H9 (cell line): ENCODE measurements around the gene MOSMO. TPM values are rescaled to one million over a fixed set of nuclear protein-coding genes. Genes with fewer than 3 reads are reported as not detected.

Source experiments
- DNase-seq: peaks from one replicate; pipeline ENCODE4 v3.0.0-alpha.2; 2017
- H2AFZ ChIP-seq: one replicate; pipeline ENCODE4 v1.6.1; 2013; ENCODE audit warnings: mild to moderate bottlenecking, low read length, control low read depth, moderate library complexity
- H2AK5ac ChIP-seq: 2 replicates; pipeline ENCODE4 v1.6.1; 2013; ENCODE audit warnings: low read length, control low read depth, mixed read lengths; ENCODE audit not compliant: insufficient read length
- H2BK120ac ChIP-seq: one replicate; pipeline ENCODE4 v1.6.1; 2013; ENCODE audit warnings: low read depth, mild to moderate bottlenecking, low read length, control low read depth, inconsistent platforms; ENCODE audit not compliant: poor library complexity, severe bottlenecking
- H2BK12ac ChIP-seq: 2 replicates; pipeline ENCODE4 v1.6.1; 2013; ENCODE audit warnings: low read length, control low read depth, mixed read lengths, low read depth; ENCODE audit not compliant: insufficient read length
- H2BK15ac ChIP-seq: 2 replicates; pipeline ENCODE4 v1.6.1; 2013; ENCODE audit warnings: low read depth, low read length, control low read depth
- H2BK20ac ChIP-seq: one replicate; pipeline ENCODE4 v1.6.1; 2013; ENCODE audit warnings: low read depth, mild to moderate bottlenecking, low read length, control low read depth, inconsistent platforms; ENCODE audit not compliant: poor library complexity, severe bottlenecking
- H2BK5ac ChIP-seq: 2 replicates; pipeline ENCODE4 v1.6.1; 2013; ENCODE audit warnings: low read length, control low read depth, mixed read lengths; ENCODE audit not compliant: insufficient read length
- H3K14ac ChIP-seq: 2 replicates; pipeline ENCODE4 v1.6.1; 2013; ENCODE audit warnings: low read length, control low read depth; ENCODE audit not compliant: insufficient read depth
- H3K18ac ChIP-seq: 2 replicates; pipeline ENCODE4 v1.6.1; 2013; ENCODE audit warnings: low read depth, mild to moderate bottlenecking, mixed read lengths, low read length, control low read depth; ENCODE audit not compliant: insufficient read length
- H3K23ac ChIP-seq: 2 replicates; pipeline ENCODE4 v1.6.1; 2013; ENCODE audit warnings: low read length, control low read depth, mixed read lengths, low read depth; ENCODE audit not compliant: insufficient read length
- H3K23me2 ChIP-seq: 2 replicates; pipeline ENCODE4 v1.6.1; 2013; ENCODE audit warnings: low read depth, mild to moderate bottlenecking, mixed read lengths, low read length, control low read depth; ENCODE audit not compliant: insufficient read length, poor library complexity, severe bottlenecking
- H3K27ac ChIP-seq: 2 replicates; pipeline ENCODE4 v1.5.1; 2013; ENCODE audit warnings: low read length, control low read depth, mixed read lengths, low read depth; ENCODE audit not compliant: insufficient read length
- H3K27me3 ChIP-seq: 2 replicates; pipeline ENCODE4 v1.6.1; 2013; ENCODE audit warnings: low read length, control low read depth, inconsistent platforms; ENCODE audit not compliant: insufficient read depth
- H3K4ac ChIP-seq: 2 replicates; pipeline ENCODE4 v1.6.1; 2013; ENCODE audit warnings: low read depth, mild to moderate bottlenecking, control low read depth, inconsistent platforms, low read length, moderate library complexity
- H3K4me1 ChIP-seq: 2 replicates; pipeline ENCODE4 v1.6.1; 2013; ENCODE audit warnings: low read length, control low read depth, inconsistent platforms; ENCODE audit not compliant: insufficient read depth
- H3K4me2 ChIP-seq: 2 replicates; pipeline ENCODE4 v1.6.1; 2013; ENCODE audit warnings: low read length, control low read depth, mixed read lengths; ENCODE audit not compliant: insufficient read length, insufficient read depth
- H3K56ac ChIP-seq: 2 replicates; pipeline ENCODE4 v1.6.1; 2013; ENCODE audit warnings: low read depth, mild to moderate bottlenecking, mixed read lengths, low read length, control low read depth; ENCODE audit not compliant: insufficient read length
- H3K79me1 ChIP-seq: 2 replicates; pipeline ENCODE4 v1.6.1; 2013; ENCODE audit warnings: low read depth, mild to moderate bottlenecking, moderate library complexity, low read length, control low read depth, inconsistent platforms; ENCODE audit not compliant: insufficient read depth, poor library complexity, severe bottlenecking
- H3K79me2 ChIP-seq: 2 replicates; pipeline ENCODE4 v1.6.1; 2013; ENCODE audit warnings: low read length, control low read depth, inconsistent platforms; ENCODE audit not compliant: insufficient read depth
- H3K9ac ChIP-seq: 2 replicates; pipeline ENCODE4 v1.6.1; 2013; ENCODE audit warnings: low read length, control low read depth, mixed read lengths; ENCODE audit not compliant: insufficient read length; ENCODE audit errors: extremely low read depth
- H3K9me3 ChIP-seq: one replicate; pipeline ENCODE4 v1.6.1; 2013; ENCODE audit warnings: low read depth, low read length, inconsistent platforms; ENCODE audit not compliant: control insufficient read depth
- H3T11ph ChIP-seq: one replicate; pipeline ENCODE4 v1.6.1; 2013; ENCODE audit warnings: mild to moderate bottlenecking, low read length, control low read depth, inconsistent platforms
- H4K20me1 ChIP-seq: one replicate; pipeline ENCODE4 v1.6.1; 2013; ENCODE audit not compliant: control insufficient read depth, insufficient read length, insufficient read depth
- H4K5ac ChIP-seq: 2 replicates; pipeline ENCODE4 v1.6.1; 2013; ENCODE audit warnings: low read depth, mild to moderate bottlenecking, mixed read lengths, low read length, control low read depth; ENCODE audit not compliant: insufficient read length
- H4K8ac ChIP-seq: replicated peaks from 2 replicates; pipeline ENCODE4 v1.6.1; 2013; ENCODE audit warnings: low read length, control low read depth, mixed read lengths, low read depth; ENCODE audit not compliant: insufficient read length
- H4K91ac ChIP-seq: 2 replicates; pipeline ENCODE4 v1.6.1; 2013; ENCODE audit warnings: low read depth, mild to moderate bottlenecking, moderate library complexity, mixed read lengths, low read length, control low read depth; ENCODE audit not compliant: insufficient read length
- H3K27ac Mint-ChIP-seq, 3 experiments: 2 replicates in 2 of 3; 3 replicates in 1 of 3; pipeline ENCODE4 v1.8.0; 2020 to 2021; ENCODE audit warnings: mixed read lengths in 3 of 3, mild to moderate bottlenecking in 1 of 3, moderate library complexity in 1 of 3
- H3K27me3 Mint-ChIP-seq: 2 replicates; pipeline ENCODE4 v1.8.0; 2021; ENCODE audit warnings: low read depth, mild to moderate bottlenecking, moderate library complexity, mixed read lengths
- H3K36me3 Mint-ChIP-seq, 3 experiments: 2 replicates in 2 of 3; 3 replicates in 1 of 3; pipeline ENCODE4 v1.8.0; 2020 to 2021; ENCODE audit warnings: low read depth in 3 of 3, mixed read lengths in 3 of 3; ENCODE audit not compliant: insufficient read depth in 1 of 3
- H3K4me1 Mint-ChIP-seq, 2 experiments: 2 replicates each; pipeline ENCODE4 v1.8.0; 2020; ENCODE audit warnings: mixed read lengths in 2 of 2
- H3K4me3 Mint-ChIP-seq, 2 experiments: 2 replicates in 1 of 2; 3 replicates in 1 of 2; pipeline ENCODE4 v1.8.0; 2020 to 2021; ENCODE audit warnings: mild to moderate bottlenecking in 2 of 2, mixed read lengths in 2 of 2, moderate library complexity in 1 of 2
- H3K9me3 Mint-ChIP-seq, 2 experiments: 2 replicates in 1 of 2; 3 replicates in 1 of 2; pipeline ENCODE4 v1.8.0; 2020; ENCODE audit warnings: mild to moderate bottlenecking in 2 of 2, mixed read lengths in 2 of 2, moderate library complexity in 1 of 2
- CTCF ChIP-seq: fragments of 200-600 bp; sonication (generic); conservative IDR thresholded peaks from 3 replicates; pipeline ENCODE4 v1.8.0; 2021; ENCODE audit warnings: antibody characterized with exemption, mild to moderate bottlenecking
- WGBS: extraction: QIAGEN DNeasy Blood & Tissue Kit; methylation state at CpG from one replicate; pipeline ENCODE4 v1.1.7; 2013; ENCODE audit warnings: missing lambda C conversion rate, low lambda C conversion rate, mixed read lengths; ENCODE audit not compliant: insufficient read length; ENCODE audit errors: extremely low coverage; 5-methylcytosine and 5-hydroxymethylcytosine counted together
- total RNA-seq: library from RNA; stranded (reverse); gene quantifications from 2 replicates; pipeline ENCODE4 v1.2.1, GENCODE V29; 2021

The MOSMO gene
- total RNA-seq, 1 experiment from 2014 or later, result 13.5 TPM

- Histone ChIP-seq H3K27me3 (no peaks in the 10 kb centered on the region), H3K14ac (no peak overlapping the region), H2AFZ (no peak overlapping the region), H3K56ac (no peak overlapping the region), H3K9ac (no peak overlapping the region), H2AK5ac (no peak overlapping the region), H2BK5ac (no peak overlapping the region), H3K23ac (no peak overlapping the region), H3T11ph (no peak overlapping the region), H2BK15ac (no peak overlapping the region), H3K27ac (no peak overlapping the region), H3K4ac (no peak overlapping the region), H3K18ac (no peak overlapping the region), H3K4me2 (no peak overlapping the region), H3K79me1 (no peaks in the 10 kb centered on the region), H2BK12ac (no peak overlapping the region), H3K9me3 (no peaks in the 10 kb centered on the region), H3K79me2 (no peaks in the 10 kb centered on the region), H4K5ac (no peak overlapping the region), H4K91ac (no peak overlapping the region), H3K23me2 (no peaks in the 10 kb centered on the region), H3K4me1 (no peaks in the 10 kb centered on the region), H4K8ac (no peak overlapping the region), H4K20me1 (no peaks in the 10 kb centered on the region), H2BK20ac (no peak overlapping the region), H2BK120ac (no peak overlapping the region)
- no peak overlapping the region for H3K4me3 Mint-ChIP-seq
- H3K9me3 Mint-ChIP-seq, result no peaks in the 10 kb centered on the region
- no peak for TF ChIP-seq CTCF
- H3K36me3 Mint-ChIP-seq, result no peaks in the 10 kb centered on the region
- DNase-seq, result peak; percentile 41
- peak overlapping the region in 1 of 3 experiments; percentile 66; a peak in 2 of 7 replicates for H3K27ac Mint-ChIP-seq
- H3K27me3 Mint-ChIP-seq, result peaks cover 2% of the 10 kb centered on the region; the same call in 1 of the 2 replicates
- WGBS, result no CpG with 5 or more reads among the region's 13 CpGs
- H3K4me1 Mint-ChIP-seq, result peaks cover 2 to 9% of the 10 kb centered on the region in 2 experiments
Observed at GRCh38 chr16:21994856-21995465, 12.9 kb upstream of the MOSMO start.
